ENCODE data around the gene POLR3E. TPM values are rescaled to one million over a fixed set of nuclear protein-coding genes. Genes with fewer than 3 reads are reported as not detected.

POLR3E gene
- total RNA-seq, 1 donor from 2014 or later = 32.5 TPM

GRCh38 chr16:22291860-22292318 lies 5.3 kb upstream of the POLR3E start:
- no peak for DNase-seq (ENCODE audit: low read depth)
- H3K27ac Mint-ChIP-seq (ENCODE audit: unreplicated experiment) = peak overlapping the region; percentile 92

GRCh38 chr16:22292320-22292719 lies 4.9 kb upstream of the POLR3E start:
- FAIRE-seq = no peak
- Histone ChIP-seq H3K4me3 (ENCODE audit: insufficient read depth, low read depth, low read length) (no peak overlapping the region), H3K27ac (ENCODE audit: low read depth, low read length) (no peak overlapping the region)

More at GRCh38 chr16:22291860-22292318, 5.3 kb upstream of the POLR3E start:
- Mint-ChIP-seq H3K27me3 (ENCODE audit: low read depth, unreplicated experiment) (no peaks in the 10 kb centered on the region), H3K36me3 (ENCODE audit: low read depth, unreplicated experiment) (peaks cover 2% of the 10 kb centered on the region), H3K4me1 (ENCODE audit: low read depth, unreplicated experiment) (peaks cover 1% of the 10 kb centered on the region), H3K9me3 (ENCODE audit: unreplicated experiment) (no peaks in the 10 kb centered on the region), H3K4me3 (ENCODE audit: unreplicated experiment) (no peak overlapping the region)
- H3K27me3 ChIP-seq (ENCODE audit: insufficient read depth, low read length) = no peaks in the 10 kb centered on the region
- H3K4me2 ChIP-seq (ENCODE audit: low read length) = no peak overlapping the region
- FAIRE-seq = no peak
- no peak overlapping the region for H3K9ac ChIP-seq (ENCODE audit: low read length)
- no peak overlapping the region for H2AFZ ChIP-seq (ENCODE audit: low read depth, low read length)
- peaks cover 3% of the 10 kb centered on the region for H3K36me3 ChIP-seq (ENCODE audit: insufficient read depth, low read length)
- H3K9me3 ChIP-seq (ENCODE audit: insufficient read depth, low read depth, low read length) = no peaks in the 10 kb centered on the region
- H3K4me1 ChIP-seq (ENCODE audit: insufficient read depth, low read length) = no peaks in the 10 kb centered on the region
- H3K27ac ChIP-seq (ENCODE audit: low read depth, low read length) = no peak overlapping the region
- H3K79me2 ChIP-seq (ENCODE audit: insufficient read depth, low read length) = no peaks in the 10 kb centered on the region
- TF ChIP-seq CTCF (IDR thresholded peaks at IDR 0.05; ENCODE audit: insufficient read depth, low read depth, low read length) (no peak), EZH2 (IDR thresholded peaks at IDR 0.05; ENCODE audit: insufficient read depth, low read length) (no peak)
- H4K20me1 ChIP-seq (ENCODE audit: insufficient read depth, low read length) = no peaks in the 10 kb centered on the region
- no peak overlapping the region for H3K4me3 ChIP-seq (ENCODE audit: insufficient read depth, low read depth, low read length)

More at GRCh38 chr16:22292320-22292719, 4.9 kb upstream of the POLR3E start:
- Histone ChIP-seq H3K9me3 (ENCODE audit: insufficient read depth, low read depth, low read length) (no peaks in the 10 kb centered on the region), H3K4me1 (ENCODE audit: insufficient read depth, low read length) (no peaks in the 10 kb centered on the region), H3K4me2 (ENCODE audit: low read length) (no peak overlapping the region), H3K9ac (ENCODE audit: low read length) (no peak overlapping the region), H3K79me2 (ENCODE audit: insufficient read depth, low read length) (no peaks in the 10 kb centered on the region), H3K36me3 (ENCODE audit: insufficient read depth, low read length) (peaks cover 3% of the 10 kb centered on the region), H4K20me1 (ENCODE audit: insufficient read depth, low read length) (no peaks in the 10 kb centered on the region), H3K27me3 (ENCODE audit: insufficient read depth, low read length) (no peaks in the 10 kb centered on the region), H2AFZ (ENCODE audit: low read depth, low read length) (no peak overlapping the region)
- TF ChIP-seq EZH2 (IDR thresholded peaks at IDR 0.05; ENCODE audit: insufficient read depth, low read length) (no peak), CTCF (IDR thresholded peaks at IDR 0.05; ENCODE audit: insufficient read depth, low read depth, low read length) (no peak)
- H3K27me3 Mint-ChIP-seq (ENCODE audit: low read depth, unreplicated experiment) = no peaks in the 10 kb centered on the region
- H3K4me1 Mint-ChIP-seq (ENCODE audit: low read depth, unreplicated experiment) = peaks cover 1% of the 10 kb centered on the region
- H3K36me3 Mint-ChIP-seq (ENCODE audit: low read depth, unreplicated experiment) = peaks cover 2% of the 10 kb centered on the region
- DNase-seq (ENCODE audit: low read depth) = no peak
- no peak overlapping the region for H3K4me3 Mint-ChIP-seq (ENCODE audit: unreplicated experiment)
- H3K9me3 Mint-ChIP-seq (ENCODE audit: unreplicated experiment) = no peaks in the 10 kb centered on the region
- peak overlapping the region; percentile 92 for H3K27ac Mint-ChIP-seq (ENCODE audit: unreplicated experiment)

Data from astrocyte (in vitro differentiated cells and primary cell).